Caco-2 (cell line): Measurements from ENCODE around the gene FBXL7. TPM values are rescaled to one million over a fixed set of nuclear protein-coding genes. Genes with fewer than 3 reads are reported as not detected.

Experiments used
- BruUV-seq: library from RNA; stranded (reverse); fragments of 400-500 nt; replicated peaks from 2 replicates; lab custom pipeline; 2021; lab: Mats Ljungman, UMichigan
- CTCF ChIA-PET: fragments of 300-600 bp; sonication (Branson Sonifier 250); formaldehyde crosslinking; loops from one replicate; lab custom pipeline; 2022; ENCODE audit warnings: antibody characterized with exemption; lab: Charles Lee
- POLR2A ChIA-PET: fragments of 300-600 bp; sonication (Branson Sonifier 250); formaldehyde crosslinking; loops from one replicate; lab custom pipeline; 2022; ENCODE audit warnings: antibody characterized with exemption; lab: Charles Lee
- DNase-seq, 2 experiments: peaks; one replicate each; pipeline versions ENCODE4 v3.0.0 to v3.0.0-alpha.2; 2020 to 2022
- H3K27me3 ChIP-seq: replicated peaks from 2 replicates; pipeline ENCODE4 v1.6.0; 2011; ENCODE audit warnings: low read length; ENCODE audit not compliant: control insufficient read depth, insufficient read depth
- H3K36me3 ChIP-seq: 2 replicates; pipeline ENCODE4 v1.5.1; 2011; ENCODE audit warnings: low read length; ENCODE audit not compliant: control insufficient read depth, insufficient read depth
- H3K4me1 ChIP-seq: fragments of 250-450 bp; sonication (Bioruptor Pico); 2 replicates; pipeline ENCODE4 v1.5.1; 2020; ENCODE audit warnings: mild to moderate bottlenecking
- H3K4me3 ChIP-seq: 2 replicates; pipeline ENCODE4 v1.5.1; 2011; ENCODE audit warnings: low read depth, mild to moderate bottlenecking, control low read depth, low read length
- H3K9me3 ChIP-seq: fragments of 250-450 bp; sonication (Bioruptor Pico); 2 replicates; pipeline ENCODE4 v1.5.1; 2020; ENCODE audit warnings: mild to moderate bottlenecking, moderate library complexity
- H3K27ac Mint-ChIP-seq: one replicate; pipeline ENCODE4 v1.8.0; 2022; ENCODE audit warnings: mixed read lengths; ENCODE audit not compliant: unreplicated experiment
- H3K27me3 Mint-ChIP-seq: one replicate; pipeline ENCODE4 v1.8.0; 2022; ENCODE audit warnings: mixed read lengths; ENCODE audit not compliant: insufficient read depth, unreplicated experiment
- H3K36me3 Mint-ChIP-seq: one replicate; pipeline ENCODE4 v1.8.0; 2022; ENCODE audit warnings: mild to moderate bottlenecking, mixed read lengths; ENCODE audit not compliant: insufficient read depth, unreplicated experiment
- H3K4me1 Mint-ChIP-seq: one replicate; pipeline ENCODE4 v1.8.0; 2022; ENCODE audit warnings: low read depth, mixed read lengths; ENCODE audit not compliant: unreplicated experiment
- H3K4me3 Mint-ChIP-seq: one replicate; pipeline ENCODE4 v1.8.0; 2022; ENCODE audit warnings: mild to moderate bottlenecking, moderate library complexity, mixed read lengths; ENCODE audit not compliant: unreplicated experiment
- H3K9me3 Mint-ChIP-seq: one replicate; pipeline ENCODE4 v1.8.0; 2022; ENCODE audit warnings: mixed read lengths; ENCODE audit not compliant: unreplicated experiment
- CTCF ChIP-seq, 2 experiments: fragments of 200-600 bp in 1 of 2; IDR thresholded peaks; 1 replicate in 1 of 2; 2 replicates in 1 of 2; pipeline versions ENCODE4 v1.5.1 to v1.8.0; 2011 to 2022; ENCODE audit warnings: antibody characterized with exemption in 1 of 2, control low read depth in 1 of 2, inconsistent platforms in 1 of 2, low read depth in 1 of 2, low read length in 1 of 2, mild to moderate bottlenecking in 1 of 2, moderate library complexity in 1 of 2; ENCODE audit not compliant: insufficient read depth in 1 of 2, severe bottlenecking in 1 of 2, unreplicated experiment in 1 of 2
- intact Hi-C: fragments of 100-400 bp; cut with micrococcal nuclease; formaldehyde crosslinking; loops from one replicate; pipeline ENCODE4 v1.10.0; 2022; ENCODE audit not compliant: unreplicated experiment
- total RNA-seq: library from RNA; stranded (reverse); gene quantifications from 2 replicates; pipeline ENCODE4 v1.2.3, GENCODE V29; 2022

Gene FBXL7
- total RNA-seq, 1 experiment from 2014 or later, result not detected

GRCh38 chr5:15786326-15786725 lies 286.3 kb downstream of the FBXL7 start:
- DNase-seq, result no peak
- H3K4me1 Mint-ChIP-seq, result no peaks in the 10 kb centered on the region
- Histone ChIP-seq H3K27me3 (no peaks in the 10 kb centered on the region), H3K4me1 (no peaks in the 10 kb centered on the region), H3K9me3 (no peaks in the 10 kb centered on the region), H3K36me3 (no peaks in the 10 kb centered on the region), H3K4me3 (no peak overlapping the region)
- CTCF ChIA-PET, result no interaction called here
- intact Hi-C loops, result no loop called here
- no peak overlapping the region for H3K4me3 Mint-ChIP-seq
- BruUV-seq, result no TSS peak
- no peaks in the 10 kb centered on the region for H3K9me3 Mint-ChIP-seq
- no peaks in the 10 kb centered on the region for H3K27me3 Mint-ChIP-seq
- H3K36me3 Mint-ChIP-seq, result no peaks in the 10 kb centered on the region
- H3K27ac Mint-ChIP-seq, result no peak overlapping the region
- no peak for TF ChIP-seq CTCF (IDR thresholded peaks at IDR 0.05; ENCODE audit: insufficient read depth in 1 of 2, low read depth in 1 of 2, low read length in 1 of 2, severe bottlenecking in 1 of 2, unreplicated experiment in 1 of 2)
- POLR2A ChIA-PET, result no interaction called here

GRCh38 chr5:15786884-15787283 lies 286.9 kb downstream of the FBXL7 start:
- no peak for TF ChIP-seq CTCF (IDR thresholded peaks at IDR 0.05; ENCODE audit: insufficient read depth in 1 of 2, low read depth in 1 of 2, low read length in 1 of 2, severe bottlenecking in 1 of 2, unreplicated experiment in 1 of 2)
- no peak overlapping the region for H3K4me3 ChIP-seq
- Mint-ChIP-seq H3K4me3 (no peak overlapping the region), H3K36me3 (no peaks in the 10 kb centered on the region), H3K27me3 (no peaks in the 10 kb centered on the region), H3K9me3 (no peaks in the 10 kb centered on the region), H3K27ac (no peak overlapping the region), H3K4me1 (no peaks in the 10 kb centered on the region)
- CTCF ChIA-PET, result no interaction called here
- no peaks in the 10 kb centered on the region for H3K4me1 ChIP-seq
- H3K27me3 ChIP-seq, result no peaks in the 10 kb centered on the region
- no peak for DNase-seq
- no TSS peak for BruUV-seq
- POLR2A ChIA-PET, result no interaction called here
- no peaks in the 10 kb centered on the region for H3K36me3 ChIP-seq
- H3K9me3 ChIP-seq, result no peaks in the 10 kb centered on the region
- intact Hi-C loops, result no loop called here

GRCh38 chr5:15787681-15788080 lies 287.7 kb downstream of the FBXL7 start:
- H3K36me3 ChIP-seq, result no peaks in the 10 kb centered on the region
- TF ChIP-seq CTCF (IDR thresholded peaks at IDR 0.05; ENCODE audit: insufficient read depth in 1 of 2, low read depth in 1 of 2, low read length in 1 of 2, severe bottlenecking in 1 of 2, unreplicated experiment in 1 of 2), result no peak
- no peak for DNase-seq
- Mint-ChIP-seq H3K9me3 (no peaks in the 10 kb centered on the region), H3K27me3 (no peaks in the 10 kb centered on the region), H3K4me3 (no peak overlapping the region), H3K4me1 (no peaks in the 10 kb centered on the region), H3K36me3 (no peaks in the 10 kb centered on the region), H3K27ac (no peak overlapping the region)
- H3K4me3 ChIP-seq, result no peak overlapping the region
- H3K9me3 ChIP-seq, result no peaks in the 10 kb centered on the region
- no peaks in the 10 kb centered on the region for H3K4me1 ChIP-seq
- H3K27me3 ChIP-seq, result no peaks in the 10 kb centered on the region
- CTCF ChIA-PET, result no interaction called here
- intact Hi-C loops, result no loop called here
- POLR2A ChIA-PET, result no interaction called here
- no TSS peak for BruUV-seq
